GM21576 (cell line): ENCODE data around the gene PRTN3.

Source experiments
- ATAC-seq: cut with Tn5 transposase; IDR thresholded peaks from one replicate; pipeline ENCODE4 v1.9.1; 2021; ENCODE audit warnings: mild to moderate bottlenecking, moderate library complexity; ENCODE audit not compliant: unreplicated experiment

PRTN3 gene

GRCh38 chr19:802498-803098, 38.2 kb upstream of the PRTN3 start:
- no peak for ATAC-seq

GRCh38 chr19:803099-803561, 37.7 kb upstream of the PRTN3 start:
- no peak for ATAC-seq

GRCh38 chr19:803686-804418, 36.9 kb upstream of the PRTN3 start:
- ATAC-seq, result no peak

- ATAC-seq, result no peak
These were observed 36.2 kb upstream of the PRTN3 start for GRCh38 chr19:804419-805165.

- ATAC-seq, result no peak
These were observed 35.6 kb upstream of the PRTN3 start for GRCh38 chr19:805166-805551.

- ATAC-seq, result no peak
These were observed 34.9 kb upstream of the PRTN3 start for GRCh38 chr19:805600-806550.

GRCh38 chr19:806815-807421, 33.9 kb upstream of the PRTN3 start:
- no peak for ATAC-seq

GRCh38 chr19:807627-808422, 33.0 kb upstream of the PRTN3 start:
- no peak for ATAC-seq

- no peak for ATAC-seq
These were observed 32.4 kb upstream of the PRTN3 start for GRCh38 chr19:808423-808775.

- ATAC-seq, result no peak
These were observed 30.5 kb upstream of the PRTN3 start for GRCh38 chr19:810077-810855.

- no peak for ATAC-seq
These were observed 29.8 kb upstream of the PRTN3 start for GRCh38 chr19:810883-811489.

GRCh38 chr19:811506-812048, 29.2 kb upstream of the PRTN3 start:
- ATAC-seq, result no peak

GRCh38 chr19:812049-812746, 28.6 kb upstream of the PRTN3 start:
- ATAC-seq, result no peak

GRCh38 chr19:812747-813218, 28.0 kb upstream of the PRTN3 start:
- ATAC-seq, result no peak

- no peak for ATAC-seq
These were observed 27.3 kb upstream of the PRTN3 start for GRCh38 chr19:813219-814151.
